ENCODE measurements around the gene MAPK12.

The MAPK12 gene

GRCh38 chr22:50272044-50272802 lies 10.7 kb upstream of the MAPK12 start:
- Histone ChIP-seq H3K4me1 (peaks cover 3% of the 10 kb centered on the region), H3K36me3 (ENCODE audit: control insufficient read depth, insufficient read depth, low read length) (no peaks in the 10 kb centered on the region), H3K9ac (no peak overlapping the region), H3K4me3 (ENCODE audit: low read depth, low read length) (no peak overlapping the region), H2AFZ (no peak overlapping the region), H3K9me3 (ENCODE audit: control insufficient read depth, low read length) (no peaks in the 10 kb centered on the region), H3K4me2 (ENCODE audit: low read length) (no peak overlapping the region), H3K27ac (no peak overlapping the region), H3K27me3 (ENCODE audit: control insufficient read depth, insufficient read depth, low read length) (no peaks in the 10 kb centered on the region), H3K79me2 (no peaks in the 10 kb centered on the region)
- TF ChIP-seq CTCF (IDR thresholded peaks at IDR 0.05), result no peak

- H3K4me1 ChIP-seq, result peaks cover 3% of the 10 kb centered on the region
- no peaks in the 10 kb centered on the region for H3K36me3 ChIP-seq (ENCODE audit: control insufficient read depth, insufficient read depth, low read length)
- no peak for TF ChIP-seq CTCF (IDR thresholded peaks at IDR 0.05)
- H2AFZ ChIP-seq, result peak overlapping the region; percentile 68
- no peaks in the 10 kb centered on the region for H3K27me3 ChIP-seq (ENCODE audit: control insufficient read depth, insufficient read depth, low read length)
- no peak overlapping the region for H3K9ac ChIP-seq
- peak overlapping the region; percentile 92 for H3K4me2 ChIP-seq (ENCODE audit: low read length)
- peak overlapping the region; percentile 57 for H3K4me3 ChIP-seq (ENCODE audit: low read depth, low read length)
- peak overlapping the region; percentile 32 for H3K27ac ChIP-seq
- H3K79me2 ChIP-seq, result no peaks in the 10 kb centered on the region
- H3K9me3 ChIP-seq (ENCODE audit: control insufficient read depth, low read length), result no peaks in the 10 kb centered on the region
Measured at GRCh38 chr22:50271519-50271970, 10.1 kb upstream of the MAPK12 start.

- no peaks in the 10 kb centered on the region for H3K79me2 ChIP-seq
- peak overlapping the region; percentile 74 for H3K27ac ChIP-seq
- H3K4me1 ChIP-seq, result peaks cover 3% of the 10 kb centered on the region
- peak overlapping the region; percentile 92 for H3K4me2 ChIP-seq (ENCODE audit: low read length)
- TF ChIP-seq CTCF (IDR thresholded peaks at IDR 0.05), result no peak
- H3K9me3 ChIP-seq (ENCODE audit: control insufficient read depth, low read length), result no peaks in the 10 kb centered on the region
- no peaks in the 10 kb centered on the region for H3K27me3 ChIP-seq (ENCODE audit: control insufficient read depth, insufficient read depth, low read length)
- peak overlapping the region; percentile 37 for H3K9ac ChIP-seq
- no peaks in the 10 kb centered on the region for H3K36me3 ChIP-seq (ENCODE audit: control insufficient read depth, insufficient read depth, low read length)
- H2AFZ ChIP-seq, result peak overlapping the region; percentile 64
- H3K4me3 ChIP-seq (ENCODE audit: low read depth, low read length), result peak overlapping the region; percentile 57
Measured at GRCh38 chr22:50270666-50271394, 9.3 kb upstream of the MAPK12 start.

GRCh38 chr22:50269970-50270665 lies 8.6 kb upstream of the MAPK12 start, which contains the start of gene MAPK11:
Gene MAPK11 (minus strand): TSS chr22:50270380. CDS start chr22:50270292, 88 bp downstream.
- H3K27ac ChIP-seq, result peak within 1 kb of the TSS; percentile 74
- H3K36me3 ChIP-seq (ENCODE audit: control insufficient read depth, insufficient read depth, low read length), result no peaks in the 10 kb centered on the region
- H3K9me3 ChIP-seq (ENCODE audit: control insufficient read depth, low read length), result no peaks in the 10 kb centered on the region
- H3K4me2 ChIP-seq (ENCODE audit: low read length), result peak within 1 kb of the TSS; percentile 92
- H3K27me3 ChIP-seq (ENCODE audit: control insufficient read depth, insufficient read depth, low read length), result no peaks in the 10 kb centered on the region
- H3K9ac ChIP-seq, result peak within 1 kb of the TSS; percentile 37
- TF ChIP-seq CTCF (IDR thresholded peaks at IDR 0.05), result no peak
- H3K4me1 ChIP-seq, result peaks cover 3% of the 10 kb centered on the region
- H3K4me3 ChIP-seq (ENCODE audit: low read depth, low read length), result peak within 1 kb of the TSS; percentile 57
- peak within 1 kb of the TSS; percentile 64 for H2AFZ ChIP-seq
- H3K79me2 ChIP-seq, result no peaks in the 10 kb centered on the region
